ENCODE measurements around the gene NTRK2.

Gene NTRK2

DNA sequence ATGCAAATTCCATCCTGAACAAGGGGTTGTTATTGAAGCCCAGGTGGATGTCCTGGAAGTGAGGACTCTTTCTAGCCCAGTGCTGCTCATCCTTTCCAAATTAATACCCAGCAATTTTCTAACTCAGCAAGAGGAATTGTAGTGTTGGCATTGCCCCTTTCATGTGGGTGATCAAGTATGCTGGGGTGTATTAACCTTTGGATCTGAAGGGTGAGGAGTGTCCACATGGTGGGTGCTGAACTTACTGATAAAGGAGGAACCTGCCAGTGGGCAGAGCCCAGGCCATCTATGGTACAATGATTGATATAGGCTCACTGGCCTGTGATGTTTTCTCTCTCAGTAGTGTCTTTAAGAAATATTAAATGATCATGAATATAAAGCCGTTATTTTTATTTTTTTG lies 210.1 kb downstream of the NTRK2 start:
- CTCF ChIA-PET = no interaction called here

DNA sequence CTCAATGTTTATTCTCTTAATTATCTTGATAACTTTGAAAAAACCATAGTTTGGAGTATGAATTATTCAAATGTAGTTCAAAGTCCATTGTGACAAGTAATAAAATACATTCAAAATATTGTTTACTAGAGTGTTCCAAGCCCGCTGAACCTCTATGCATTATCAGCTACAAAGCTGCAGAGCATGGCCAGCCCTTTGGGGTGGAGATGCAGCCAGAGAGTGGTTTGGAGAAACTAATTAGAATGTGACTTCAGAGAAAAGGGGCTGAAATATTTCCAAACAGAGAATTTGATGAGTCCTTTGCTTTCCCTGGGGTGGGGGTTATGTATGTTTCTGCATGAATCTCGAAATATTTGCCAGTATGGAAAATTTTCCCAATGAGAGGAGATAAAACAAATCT lies 211.3 kb downstream of the NTRK2 start:
- POLR2A ChIA-PET = no interaction called here
- CTCF ChIA-PET = no interaction called here
- TF ChIP-seq, protein P1, sequence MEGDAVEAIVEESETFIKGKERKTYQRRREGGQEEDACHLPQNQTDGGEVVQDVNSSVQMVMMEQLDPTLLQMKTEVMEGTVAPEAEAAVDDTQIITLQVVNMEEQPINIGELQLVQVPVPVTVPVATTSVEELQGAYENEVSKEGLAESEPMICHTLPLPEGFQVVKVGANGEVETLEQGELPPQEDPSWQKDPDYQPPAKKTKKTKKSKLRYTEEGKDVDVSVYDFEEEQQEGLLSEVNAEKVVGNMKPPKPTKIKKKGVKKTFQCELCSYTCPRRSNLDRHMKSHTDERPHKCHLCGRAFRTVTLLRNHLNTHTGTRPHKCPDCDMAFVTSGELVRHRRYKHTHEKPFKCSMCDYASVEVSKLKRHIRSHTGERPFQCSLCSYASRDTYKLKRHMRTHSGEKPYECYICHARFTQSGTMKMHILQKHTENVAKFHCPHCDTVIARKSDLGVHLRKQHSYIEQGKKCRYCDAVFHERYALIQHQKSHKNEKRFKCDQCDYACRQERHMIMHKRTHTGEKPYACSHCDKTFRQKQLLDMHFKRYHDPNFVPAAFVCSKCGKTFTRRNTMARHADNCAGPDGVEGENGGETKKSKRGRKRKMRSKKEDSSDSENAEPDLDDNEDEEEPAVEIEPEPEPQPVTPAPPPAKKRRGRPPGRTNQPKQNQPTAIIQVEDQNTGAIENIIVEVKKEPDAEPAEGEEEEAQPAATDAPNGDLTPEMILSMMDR (IDR thresholded peaks at IDR 0.05; ENCODE audit: control extremely low read depth, extremely low read depth, low read depth, missing control alignments) = no peak
- no peak for DNase-seq (ENCODE audit: extremely low spot score)

More for the DNA sequence above, 210.1 kb downstream of the NTRK2 start:
- DNase-seq (ENCODE audit: extremely low spot score) = no peak
- POLR2A ChIA-PET = no interaction called here
- TF ChIP-seq, protein P1 (IDR thresholded peaks at IDR 0.05; ENCODE audit: control extremely low read depth, extremely low read depth, low read depth, missing control alignments) = no peak

DNA sequence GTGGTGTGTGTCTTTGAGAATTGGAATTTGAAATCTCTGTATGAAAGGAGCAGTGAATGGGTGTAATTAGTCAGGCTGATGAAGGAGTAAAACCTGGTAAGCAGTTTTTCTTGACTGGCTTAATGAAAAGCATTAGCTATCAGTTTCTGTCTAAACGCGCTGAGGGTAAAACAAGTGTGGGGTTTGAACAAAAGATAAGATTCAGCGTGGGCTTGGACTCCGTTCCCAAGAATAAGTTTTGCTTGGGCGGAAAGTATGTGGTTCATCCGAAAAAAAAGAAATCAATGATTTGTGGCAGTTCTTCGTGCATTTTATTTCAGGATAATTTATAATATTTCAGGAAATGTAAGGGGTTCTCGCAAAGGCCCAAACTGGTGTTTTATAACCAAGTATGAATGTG lies 217.3 kb downstream of the NTRK2 start:
- no peak for DNase-seq (ENCODE audit: extremely low spot score)
- ChIA-PET CTCF (interaction anchor here (1.1 kb wide), 2 partner anchors 11 to 384 kb away, joined by 3 read pairs; no protein-coding TSS in a partner anchor), POLR2A (no interaction called here)
- TF ChIP-seq, protein P1 (IDR thresholded peaks at IDR 0.05; ENCODE audit: control extremely low read depth, extremely low read depth, low read depth, missing control alignments) = no peak

DNA sequence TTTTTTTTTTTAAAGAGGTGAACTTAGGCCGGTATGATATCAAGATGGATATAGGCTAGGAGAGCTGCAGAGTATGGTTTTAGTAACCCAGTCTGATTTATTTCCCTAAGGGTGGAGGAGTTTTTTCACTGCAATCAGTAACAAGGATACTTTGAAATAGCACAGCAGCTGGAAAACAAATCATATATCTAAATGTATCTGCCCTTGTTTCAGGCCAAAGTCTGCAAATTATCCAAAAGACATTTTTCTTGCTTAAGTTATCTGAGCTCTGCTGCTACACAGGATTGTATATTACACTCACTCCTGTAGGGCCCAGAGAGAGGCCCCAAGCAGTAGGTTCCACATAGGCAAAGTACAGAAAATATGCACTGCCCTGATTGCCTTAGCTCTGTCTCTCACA lies 222.4 kb downstream of the NTRK2 start:
- POLR2A ChIA-PET = no interaction called here
- CTCF ChIA-PET = interaction anchor here (0.8 to 1.7 kb wide), 5 partner anchors 10 to 250 kb away, joined by 3 to 5 read pairs (median 4); no protein-coding TSS in a partner anchor
- DNase-seq (ENCODE audit: extremely low spot score) = no peak
- TF ChIP-seq, protein P1 (IDR thresholded peaks at IDR 0.05; ENCODE audit: control extremely low read depth, extremely low read depth, low read depth, missing control alignments) = no peak

DNA sequence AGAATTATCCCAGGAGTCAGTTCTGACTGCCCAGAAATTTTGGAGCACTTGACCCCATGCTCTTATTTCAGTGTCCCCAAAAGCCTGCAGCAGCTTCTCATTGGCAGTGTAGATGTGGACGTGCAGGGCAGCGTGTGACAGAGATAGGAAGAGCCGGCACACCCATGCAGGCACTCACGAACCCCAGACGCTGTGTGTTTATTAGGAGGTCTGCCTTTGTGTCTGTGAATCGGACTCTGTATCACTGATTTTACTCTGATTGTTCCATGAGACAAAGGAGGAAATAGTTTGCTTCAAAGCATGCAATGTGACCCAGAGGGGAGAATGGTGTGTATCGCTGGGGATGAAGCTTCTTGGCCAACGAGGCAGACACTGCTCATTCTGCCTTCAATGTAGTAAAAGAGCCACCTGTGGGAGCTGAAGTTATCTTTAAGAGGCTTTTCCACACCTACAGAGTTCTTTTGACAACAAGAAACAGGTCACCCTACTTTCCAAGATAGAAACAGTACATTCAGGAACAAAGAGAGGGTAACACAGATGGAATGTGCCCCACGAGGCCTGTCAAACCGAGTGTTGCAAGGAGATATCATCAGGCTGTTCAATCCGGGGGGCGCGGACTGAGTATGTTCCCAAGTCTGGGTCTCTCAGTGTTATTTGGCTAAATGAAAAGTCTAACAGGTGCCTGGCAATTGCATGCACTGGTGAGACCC lies 224.0 kb downstream of the NTRK2 start:
- TF ChIP-seq, protein P1 (IDR thresholded peaks at IDR 0.05; ENCODE audit: control extremely low read depth, extremely low read depth, low read depth, missing control alignments) = no peak
- ChIA-PET CTCF (interaction anchor here (1.4 kb wide), 1 partner anchor 28 kb away, joined by 5 read pairs; no protein-coding TSS in a partner anchor), POLR2A (no interaction called here)
- no peak for DNase-seq (ENCODE audit: extremely low spot score)

DNA sequence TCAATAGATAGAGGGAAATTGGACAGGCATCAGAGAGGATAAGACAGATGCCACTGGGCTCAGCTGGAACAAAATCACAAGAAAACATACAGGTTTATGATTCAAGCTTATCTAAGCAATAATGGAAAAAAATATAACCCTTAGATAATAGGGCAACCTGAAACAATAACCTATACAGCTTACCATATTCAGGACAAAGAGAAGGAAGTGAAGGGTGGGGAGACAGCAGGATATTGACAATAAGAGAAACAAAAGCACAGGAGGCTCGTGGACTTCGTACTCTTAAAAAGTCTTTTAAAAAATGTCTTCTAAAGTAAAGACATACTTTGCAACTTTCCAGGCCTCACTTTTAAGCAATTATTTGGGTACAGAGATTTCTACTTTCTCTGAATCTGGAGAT lies 225.3 kb downstream of the NTRK2 start:
- POLR2A ChIA-PET = no interaction called here
- CTCF ChIA-PET = interaction anchor here (1.2 to 1.4 kb wide), 2 partner anchors 22 to 27 kb away, joined by 4 to 5 read pairs; no protein-coding TSS in a partner anchor
- DNase-seq (ENCODE audit: extremely low spot score) = no peak
- TF ChIP-seq, protein P1 (IDR thresholded peaks at IDR 0.05; ENCODE audit: control extremely low read depth, extremely low read depth, low read depth, missing control alignments) = no peak

All from GM10248 (cell line).